T-helper 9 cell (primary cell): ENCODE measurements around the gene PRR33.
"Not testable (repeated sequence)": the region's sequence is repeated elsewhere in the genome, so short reads cannot be mapped to it uniquely, and the experiment has no call there.

Experiments
- DNase-seq: peaks from one replicate; pipeline ENCODE4 v3.0.0-alpha.2; 2020
- total RNA-seq, 2 donors: gene quantifications; one replicate each; lab custom pipeline; 2026; lab: John Stamatoyannopoulos, UW

The PRR33 gene
- total RNA-seq = 0 reads per million in 2 donors

DNA sequence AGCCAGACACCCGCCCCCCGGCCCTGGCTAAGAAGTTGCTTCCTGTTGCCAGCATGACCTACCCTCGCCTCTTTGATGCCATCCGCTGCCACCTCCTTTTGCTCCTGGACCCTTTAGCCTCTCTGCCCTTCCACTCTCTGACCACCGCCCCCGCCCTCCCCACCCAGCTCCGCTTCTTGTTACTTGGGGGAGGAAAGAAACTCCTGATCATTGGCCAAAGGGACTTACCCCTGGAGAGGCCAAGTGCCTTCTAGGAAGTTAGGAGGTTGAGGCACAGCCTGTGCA lies at the start of gene PRR33:
PRR33 (minus strand) TSS at position 65 of the 285 bp plus-strand sequence. CDS start 1,311 bp downstream, outside the sequence.
- no peak for DNase-seq

- not testable (repeated sequence) for DNase-seq
Observed at GRCh38 chr11:1939788-1940187, 48.1 kb upstream of the PRR33 start.

DNA sequence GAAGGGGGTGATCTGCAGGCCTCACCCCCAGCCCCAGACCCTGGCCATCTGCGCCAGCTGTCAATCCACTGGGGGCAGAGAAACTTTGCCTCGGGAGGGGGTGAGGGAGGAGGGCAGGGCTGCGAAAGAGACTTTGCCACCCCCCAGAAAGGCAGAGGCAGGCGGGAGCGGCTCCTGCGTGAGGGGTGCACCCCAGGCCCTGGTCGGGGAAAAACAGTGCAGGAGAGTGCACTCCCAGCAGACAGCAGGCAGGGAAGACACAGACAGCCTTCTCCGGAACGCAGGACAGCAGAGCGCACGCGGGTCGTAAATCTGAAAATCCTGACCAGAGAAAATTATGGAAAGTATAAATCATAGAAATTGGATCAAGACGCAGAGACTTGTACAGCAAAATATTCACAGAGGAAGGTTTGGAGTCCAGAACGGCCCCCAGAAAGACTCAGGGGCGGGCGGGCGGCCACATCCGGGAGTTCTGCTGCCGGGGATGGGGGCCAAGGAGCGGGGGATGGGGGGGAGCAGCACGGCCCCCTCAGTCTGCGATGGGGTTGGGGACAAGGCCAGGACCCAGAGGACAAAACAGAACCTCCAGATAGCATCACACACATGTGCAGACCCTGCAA lies 47.4 kb upstream of the PRR33 start:
- DNase-seq = no peak

- no peak for DNase-seq
Observed at GRCh38 chr11:1938343-1939005, 46.8 kb upstream of the PRR33 start.

DNA sequence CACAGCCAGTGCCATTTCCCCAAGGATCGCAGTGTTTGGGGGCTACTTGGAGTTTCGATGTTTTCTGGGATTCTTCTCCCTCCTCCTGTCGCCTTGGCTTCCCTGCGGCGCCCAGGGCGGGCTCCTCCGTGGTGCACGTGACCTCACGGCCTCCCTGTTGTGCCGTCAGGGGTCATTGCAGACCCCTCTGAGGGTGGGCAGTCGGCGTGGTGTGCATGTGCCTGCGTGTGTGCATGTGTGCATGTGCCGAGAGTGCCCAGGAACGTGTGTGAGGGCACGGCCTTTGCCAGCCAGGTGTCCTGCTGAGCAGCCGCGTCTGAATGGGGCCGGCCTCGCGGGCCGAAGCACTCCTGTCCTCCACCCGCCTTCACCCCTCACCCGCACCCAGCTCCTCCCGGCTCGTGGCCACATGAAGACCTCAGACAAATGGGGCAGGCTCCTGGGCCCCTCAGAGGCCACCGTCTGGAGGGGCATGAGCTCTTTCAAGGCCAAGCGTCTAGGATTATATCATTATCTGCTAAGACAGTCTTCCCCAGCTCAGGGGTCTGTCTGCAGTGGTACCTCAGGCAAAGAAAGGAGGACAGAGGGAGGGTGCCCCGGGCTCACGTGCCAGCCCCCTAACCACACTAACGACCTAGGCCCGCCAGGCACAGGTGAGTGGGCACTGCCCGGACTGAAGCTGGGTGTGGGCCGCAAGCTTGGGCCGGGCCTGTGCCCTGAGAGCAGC lies 46.1 kb upstream of the PRR33 start:
- no peak for DNase-seq

- no peak for DNase-seq
Observed at GRCh38 chr11:1936781-1937615, 45.3 kb upstream of the PRR33 start.

DNA sequence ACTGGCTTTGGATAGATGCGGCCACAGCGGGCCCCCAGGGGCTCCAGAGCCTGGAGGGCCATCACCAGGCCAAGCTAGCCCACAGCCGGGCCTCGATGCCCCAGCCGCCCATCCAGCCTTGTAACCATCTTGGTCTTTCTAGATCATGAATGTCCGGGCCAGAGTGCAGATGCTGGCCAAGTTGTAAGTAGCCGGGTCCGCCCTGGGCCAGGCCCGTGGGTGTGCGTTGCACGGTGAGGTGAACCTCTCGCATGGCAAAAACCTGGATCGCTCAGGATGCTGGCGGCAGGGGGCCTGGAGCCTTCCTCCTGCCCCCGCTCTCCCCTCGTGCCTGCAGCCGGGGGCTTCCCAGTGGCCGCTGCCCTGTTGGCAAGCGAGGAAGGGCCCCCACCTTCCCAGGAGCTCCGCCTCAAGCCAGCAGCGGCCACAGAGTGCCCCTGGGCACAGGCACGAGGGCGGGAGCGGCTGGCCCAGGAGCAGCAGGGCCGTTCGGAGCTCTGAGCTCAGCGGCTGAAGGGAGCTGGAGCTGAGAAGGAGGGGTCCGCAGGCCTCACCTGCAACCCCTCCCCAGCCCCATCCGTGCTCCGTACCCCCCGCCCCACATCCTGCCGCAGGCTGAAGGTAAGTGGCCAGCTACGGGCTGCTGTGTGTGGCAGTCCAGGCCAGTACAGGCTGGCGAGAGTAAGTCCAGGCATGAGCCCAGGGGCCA lies 44.5 kb upstream of the PRR33 start:
- DNase-seq = no peak

DNA sequence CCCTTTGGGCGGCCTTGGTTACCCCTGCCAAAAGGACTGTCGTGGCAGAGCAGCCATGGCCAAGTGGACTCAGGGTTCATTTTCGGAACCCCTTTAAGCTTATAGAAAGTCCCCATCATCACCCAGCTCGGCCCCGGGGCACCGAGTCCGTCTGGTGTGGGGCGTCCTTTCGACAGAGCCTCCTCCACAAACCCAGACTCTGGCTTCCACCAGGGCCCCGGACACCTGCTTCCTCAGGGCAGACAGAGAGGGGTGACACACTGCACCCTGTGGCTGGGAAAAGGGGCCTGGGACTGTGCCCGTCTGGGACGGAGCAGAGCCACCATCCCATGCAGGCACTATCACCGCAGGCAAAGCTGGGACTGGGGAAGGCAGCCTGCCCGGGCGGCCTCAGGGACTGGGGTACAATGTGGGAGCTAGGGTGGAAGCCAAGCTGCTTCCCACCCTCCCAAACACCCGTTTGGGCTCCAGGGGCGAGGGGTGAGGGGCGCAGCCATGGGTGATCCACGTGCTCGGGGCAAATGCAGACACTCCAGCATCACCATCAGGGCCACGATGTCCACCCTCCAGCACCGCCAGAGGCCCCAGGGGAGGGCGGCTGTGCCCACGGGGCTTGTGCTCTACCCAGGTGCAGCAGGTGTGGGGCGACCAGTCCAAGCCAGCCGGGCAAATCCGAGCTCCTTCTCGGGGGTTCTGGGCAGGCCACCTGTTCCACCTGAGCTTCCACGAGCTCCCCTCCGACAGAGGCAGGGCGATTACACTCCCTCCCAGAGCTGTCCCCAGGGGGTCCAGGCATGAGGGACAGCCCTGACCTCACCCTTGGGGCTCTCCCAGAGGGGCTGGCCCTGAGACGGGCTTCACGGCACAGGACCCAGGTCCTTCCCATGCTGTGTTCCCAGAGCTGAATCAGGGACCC lies 43.7 kb upstream of the PRR33 start:
- DNase-seq = no peak

DNA sequence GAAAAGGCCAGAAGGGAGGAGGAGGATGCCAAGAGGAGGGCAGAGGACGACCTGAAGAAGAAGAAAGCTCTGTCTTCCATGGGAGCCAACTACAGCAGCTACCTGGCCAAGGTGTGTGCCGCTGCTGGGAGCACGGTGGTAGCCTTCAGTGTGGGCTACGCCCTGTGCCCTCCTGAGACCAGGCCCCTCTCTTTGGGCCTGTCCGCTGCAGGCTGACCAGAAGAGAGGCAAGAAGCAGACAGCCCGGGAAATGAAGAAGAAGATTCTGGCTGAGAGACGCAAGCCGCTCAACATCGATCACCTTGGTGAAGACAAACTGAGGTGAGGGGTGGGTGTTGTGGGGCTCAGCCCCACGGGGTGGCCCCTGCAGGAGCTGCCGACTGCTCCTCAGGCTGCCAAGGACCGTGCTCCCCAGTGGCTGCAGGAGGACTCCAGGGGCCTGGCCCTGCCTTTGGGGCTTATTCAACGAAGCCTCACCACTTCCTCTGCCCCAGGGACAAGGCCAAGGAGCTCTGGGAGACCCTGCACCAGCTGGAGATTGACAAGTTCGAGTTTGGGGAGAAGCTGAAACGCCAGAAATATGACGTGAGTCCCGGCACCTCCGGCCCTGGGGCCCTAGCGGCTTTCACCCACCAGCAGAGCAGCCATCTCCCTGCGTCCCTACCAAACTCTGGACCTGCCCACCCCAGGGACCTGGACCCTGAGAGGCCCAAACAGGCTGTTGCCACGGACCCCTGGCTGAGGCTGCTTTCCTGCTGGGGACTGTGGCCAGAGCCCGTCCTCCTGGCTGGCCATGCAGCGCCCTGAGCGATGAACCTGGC lies 42.9 kb upstream of the PRR33 start:
- no peak for DNase-seq

DNA sequence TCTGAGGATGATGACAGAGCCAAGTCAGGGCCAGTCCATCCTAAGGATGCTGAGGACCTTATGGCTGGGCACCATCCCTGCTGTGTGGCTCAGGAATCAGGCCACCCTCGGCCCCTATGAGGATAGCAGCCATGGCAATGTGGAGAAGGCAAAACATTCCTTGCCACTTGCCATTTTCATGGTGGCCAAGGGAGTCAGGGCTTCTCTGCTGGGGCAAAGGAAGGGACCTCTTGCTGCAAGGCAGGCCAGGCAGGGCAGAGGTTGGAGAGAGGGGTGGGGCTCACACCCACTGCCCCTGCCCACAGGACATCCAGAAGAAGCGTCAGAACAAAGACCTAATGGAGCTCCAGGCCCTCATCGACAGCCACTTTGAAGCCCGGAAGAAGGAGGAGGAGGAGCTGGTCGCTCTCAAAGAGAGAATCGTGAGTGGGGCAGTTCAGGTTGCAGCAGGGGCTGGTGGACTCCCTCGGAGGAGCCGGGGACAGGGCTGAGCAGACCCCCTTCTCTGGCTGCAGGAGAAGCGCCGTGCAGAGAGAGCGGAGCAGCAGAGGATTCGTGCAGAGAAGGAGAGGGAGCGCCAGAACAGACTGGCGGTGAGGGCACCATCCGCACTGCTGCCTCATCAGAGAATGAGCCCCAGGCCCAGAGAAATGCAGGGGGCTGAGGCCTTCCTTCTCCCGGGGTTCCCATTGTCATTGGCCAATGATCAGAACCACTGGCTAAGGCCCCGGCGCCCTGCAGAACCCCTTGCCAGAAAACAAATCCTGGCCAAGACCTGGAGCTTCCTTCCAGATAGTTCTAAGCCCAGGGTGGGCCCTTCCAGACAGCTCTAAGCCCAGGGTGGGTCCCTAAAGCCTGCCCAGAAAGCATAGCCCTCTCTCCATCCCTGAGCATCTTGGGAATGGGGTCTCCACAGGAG lies 42.0 kb upstream of the PRR33 start:
- DNase-seq = no peak

DNA sequence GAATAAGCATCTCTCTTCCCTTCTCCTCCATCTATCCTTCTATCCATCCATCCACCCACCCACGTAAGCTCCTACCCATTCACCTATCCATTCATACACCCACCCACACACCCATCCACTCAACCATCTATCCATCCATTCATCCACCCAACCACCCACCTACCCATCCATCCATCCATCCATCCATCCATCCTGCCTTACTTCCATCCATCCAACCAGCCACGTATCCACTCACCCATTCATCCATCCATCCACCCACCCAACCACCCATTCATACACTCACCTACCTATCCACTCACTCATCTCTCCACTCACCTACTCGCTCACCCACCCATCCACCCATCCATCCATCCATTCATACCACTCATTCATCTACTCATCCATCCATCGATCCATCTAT lies 41.0 kb upstream of the PRR33 start:
- no peak for DNase-seq

DNA sequence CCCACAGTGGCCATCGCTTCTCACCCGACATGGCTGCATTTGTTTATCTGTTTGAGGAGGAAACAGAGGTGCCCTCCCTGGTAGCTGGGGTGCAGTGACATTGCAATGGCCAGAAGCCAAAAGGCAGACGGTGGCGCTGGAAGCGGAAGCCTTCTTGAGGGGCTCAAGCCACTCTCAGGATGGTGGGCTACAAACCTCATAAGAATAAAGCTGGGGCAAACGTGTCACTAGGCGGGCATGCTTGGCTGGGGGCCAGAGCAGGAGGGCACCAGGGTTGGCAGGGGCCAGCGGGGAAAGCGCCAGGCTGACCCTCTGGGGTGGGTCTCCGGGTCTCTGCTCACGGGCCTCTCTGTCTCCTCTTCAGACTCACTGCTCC lies 40.4 kb upstream of the PRR33 start:
- no peak for DNase-seq

DNA sequence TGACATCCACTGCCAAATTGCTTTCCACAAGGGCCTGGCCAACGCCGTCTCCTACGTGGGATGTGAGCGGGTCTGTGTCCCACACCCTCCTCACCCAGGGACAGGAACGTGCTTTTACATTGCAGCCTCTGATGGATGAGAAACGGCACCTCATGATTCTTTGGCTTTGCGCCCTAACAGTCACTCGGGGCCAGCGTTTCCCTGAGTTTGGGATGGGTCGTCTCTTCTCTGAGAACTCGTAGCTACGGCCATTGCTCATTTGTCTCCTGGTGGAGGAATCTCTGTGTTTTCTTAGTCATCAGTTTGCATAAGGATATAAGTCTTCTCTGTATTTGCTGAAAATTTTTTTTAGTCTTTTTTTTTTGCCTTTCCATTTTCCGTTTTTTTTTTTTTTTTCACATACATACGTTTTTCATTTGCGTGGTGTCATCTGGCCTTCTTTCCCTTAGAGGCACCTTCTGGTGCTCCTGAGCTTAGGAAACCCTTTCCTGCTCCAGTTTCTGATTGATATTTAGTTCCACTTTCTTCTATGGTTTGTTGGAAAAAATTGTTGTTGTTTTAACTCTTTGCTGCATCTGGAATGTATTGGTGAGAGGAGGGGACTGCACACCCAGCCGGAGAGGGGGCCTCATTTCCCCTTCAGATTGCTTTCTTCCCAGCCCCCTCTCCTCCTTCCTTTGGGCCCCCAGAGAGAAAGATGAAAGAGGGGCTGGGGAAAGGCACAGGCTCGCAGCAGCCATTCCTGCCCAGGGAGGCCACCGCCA lies 39.8 kb upstream of the PRR33 start:
- no peak for DNase-seq

- DNase-seq = no peak
Observed at GRCh38 chr11:1930462-1930830, 38.8 kb upstream of the PRR33 start.

DNA sequence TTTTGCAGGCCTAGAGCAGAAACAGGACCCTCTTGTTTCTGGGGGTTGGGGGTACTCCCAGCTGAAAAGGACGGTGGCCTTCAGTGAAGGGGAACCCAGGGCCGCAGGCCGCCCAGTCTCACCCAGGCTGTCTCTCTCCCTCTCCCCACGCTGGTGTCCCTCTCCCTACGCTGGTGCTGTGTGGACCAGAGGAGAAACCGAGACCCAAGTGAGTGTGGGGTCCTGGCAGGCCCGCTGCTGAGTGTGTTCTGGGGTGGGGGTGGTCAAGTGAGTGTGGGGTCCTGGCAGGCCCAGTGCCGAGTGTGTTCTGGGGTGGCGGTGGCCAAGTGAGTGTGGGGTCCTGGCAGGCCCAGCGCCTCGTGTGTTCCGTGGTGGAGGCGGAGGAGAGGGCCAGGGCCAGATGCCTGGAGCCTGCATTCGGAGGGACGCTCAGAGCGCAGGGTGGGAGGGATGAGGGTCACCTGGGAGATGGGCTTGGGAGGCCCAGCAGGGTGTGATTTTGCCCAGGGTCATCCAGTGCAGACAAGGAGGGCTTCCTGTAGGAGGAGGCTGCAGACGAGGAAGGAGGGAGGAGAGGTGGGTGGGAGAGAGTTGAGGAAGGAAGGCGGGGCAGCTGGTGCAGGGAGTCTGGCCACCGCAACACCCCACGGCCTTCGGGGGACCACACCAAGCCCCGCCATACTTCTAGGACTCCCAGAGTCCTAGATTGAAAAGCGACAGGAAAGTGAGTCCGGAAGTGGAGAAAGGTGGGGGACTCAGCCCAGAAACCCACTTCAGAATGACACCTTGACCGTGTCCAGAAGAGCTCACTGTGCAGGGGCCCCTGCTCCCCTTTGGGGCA lies 38.1 kb upstream of the PRR33 start:
- no peak for DNase-seq

GRCh38 chr11:1928891-1929541 lies 37.3 kb upstream of the PRR33 start:
- DNase-seq = no peak

GRCh38 chr11:1928470-1928890 lies 36.8 kb upstream of the PRR33 start:
- no peak for DNase-seq
